ENCODE data around the gene FOCAD. TPM values are rescaled to one million over a fixed set of nuclear protein-coding genes. Genes with fewer than 3 reads are reported as not detected.

The FOCAD gene
- total and polyA plus RNA-seq, 8 donors: 5.6 to 212 (median 12.2) TPM

DNA sequence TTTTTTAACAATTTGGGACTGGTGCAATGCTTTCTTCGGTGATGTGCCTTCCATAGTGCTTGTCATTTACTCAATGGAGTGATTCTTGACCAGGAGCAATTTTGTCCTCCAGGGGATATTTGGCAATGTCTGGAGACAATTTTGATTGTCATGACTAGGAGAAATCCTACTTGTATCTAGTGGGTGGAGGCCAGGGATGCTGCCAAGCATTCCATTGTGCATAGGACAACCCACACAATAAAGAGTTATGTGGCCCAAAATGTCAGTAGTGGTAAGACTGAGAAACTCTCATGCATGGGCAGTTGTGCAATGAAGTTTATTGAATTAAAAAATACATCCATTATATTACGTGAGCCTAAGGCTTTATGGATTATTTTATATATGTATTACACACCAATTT lies 70.5 kb downstream of the FOCAD start:
- H3K4me3 ChIP-seq: no peak overlapping the region
- TF ChIP-seq POLR2AphosphoS5 (IDR thresholded peaks at IDR 0.05): no peak
- TF ChIP-seq EP300 (IDR thresholded peaks at IDR 0.05): no peak
- no peak for TF ChIP-seq CTCF (IDR thresholded peaks at IDR 0.05)
- no peak for TF ChIP-seq POLR2A (IDR thresholded peaks at IDR 0.05)
- WGBS, 5 donors: 92 to 98% (median 96%) methylated on average over 2 of the region's 2 CpGs
- H3K27me3 ChIP-seq: no peaks in the 10 kb centered on the region
- H3K4me1 ChIP-seq: peaks cover 0 to 14% (median 6%) of the 10 kb centered on the region in 4 donors
- DNase-seq: no peak
- intact Hi-C loops (cut with DNase I; ENCODE audit: low total_unique reads): no loop called here
- no peaks in the 10 kb centered on the region for H3K9me3 ChIP-seq
- no peak overlapping the region for H3K27ac ChIP-seq
- peaks cover 0 to 7% (median 0%) of the 10 kb centered on the region in 4 donors for H3K36me3 ChIP-seq

- peak in 1 of 2 donors; percentile 14 for DNase-seq
- WGBS, 5 donors: 50 to 61% (median 53%) methylated on average over 3 of the region's 3 CpGs
- Histone ChIP-seq H3K36me3 (peaks cover 2 to 20% (median 9%) of the 10 kb centered on the region in 4 donors), H3K4me3 (no peak overlapping the region), H3K27ac (no peak overlapping the region), H3K9me3 (no peaks in the 10 kb centered on the region), H3K27me3 (no peaks in the 10 kb centered on the region), H3K4me1 (peaks cover 0 to 4% (median 0%) of the 10 kb centered on the region in 4 donors)
- intact Hi-C loops (cut with DNase I; ENCODE audit: low total_unique reads): no loop called here
- TF ChIP-seq POLR2AphosphoS5 (IDR thresholded peaks at IDR 0.05): peak in 1 of 3 donors; percentile 12
- no peak for TF ChIP-seq CTCF (IDR thresholded peaks at IDR 0.05)
Measured at GRCh38 chr9:20760246-20760891, 76.3 kb downstream of the FOCAD start.

DNA sequence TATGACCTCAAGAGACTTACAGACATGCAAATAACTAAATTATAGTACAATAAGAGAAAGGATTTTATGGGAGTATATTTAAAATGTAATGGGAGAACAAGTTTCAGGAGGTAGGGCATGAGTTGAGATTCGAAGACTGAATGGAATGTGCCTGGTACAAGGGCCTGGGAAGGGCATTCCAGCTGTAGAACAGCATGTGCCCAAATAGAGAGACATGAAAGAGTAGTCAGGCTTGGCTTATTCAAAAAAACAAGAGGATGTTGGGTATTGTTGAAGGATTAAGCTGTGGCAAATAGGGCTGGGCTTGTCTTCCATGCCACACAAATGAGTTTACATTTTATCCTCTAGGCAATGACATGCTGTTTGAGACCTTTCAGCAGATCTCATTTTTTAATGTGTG lies 86.9 kb downstream of the FOCAD start:
- Histone ChIP-seq H3K27me3 (no peaks in the 10 kb centered on the region), H3K9me3 (no peaks in the 10 kb centered on the region), H3K36me3 (peaks cover 6 to 41% (median 34%) of the 10 kb centered on the region in 4 donors), H3K4me3 (no peak overlapping the region), H3K4me1 (no peaks in the 10 kb centered on the region), H3K27ac (no peak overlapping the region)
- WGBS, 5 donors: 97 to 100% (median 98%) methylated on average over 1 of the region's 1 CpG
- intact Hi-C loops (cut with DNase I; ENCODE audit: low total_unique reads): no loop called here
- TF ChIP-seq POLR2AphosphoS5 (IDR thresholded peaks at IDR 0.05) (no peak), POLR2A (IDR thresholded peaks at IDR 0.05) (no peak), EP300 (IDR thresholded peaks at IDR 0.05) (no peak), CTCF (IDR thresholded peaks at IDR 0.05) (no peak)
- no peak for DNase-seq

- H3K27ac ChIP-seq: no peak overlapping the region
- no peaks in the 10 kb centered on the region for H3K27me3 ChIP-seq
- no peak for DNase-seq
- H3K9me3 ChIP-seq: no peaks in the 10 kb centered on the region
- H3K4me1 ChIP-seq: no peaks in the 10 kb centered on the region
- 86 to 98% (median 95%) methylated on average over 2 of the region's 2 CpGs for WGBS, 5 donors
- peaks cover 6 to 34% (median 28%) of the 10 kb centered on the region in 4 donors for H3K36me3 ChIP-seq
- H3K4me3 ChIP-seq: no peak overlapping the region
- TF ChIP-seq CTCF (IDR thresholded peaks at IDR 0.05) (no peak), EP300 (IDR thresholded peaks at IDR 0.05) (no peak), POLR2A (IDR thresholded peaks at IDR 0.05) (no peak), POLR2AphosphoS5 (IDR thresholded peaks at IDR 0.05) (no peak)
- intact Hi-C loops (cut with DNase I; ENCODE audit: low total_unique reads): no loop called here
Measured at GRCh38 chr9:20771729-20772128, 87.7 kb downstream of the FOCAD start.

All from stomach (tissue), 9 donors.